Limb (tissue), 2 donors: ENCODE measurements around the gene ATP5IF1.

Experiments
- DNase-seq, 2 donors: peaks; one replicate each; pipeline ENCODE4 v3.0.0-alpha.2; 2016; ENCODE audit errors: extremely low spot score in 2 of 2

Gene ATP5IF1

GRCh38 chr1:28265577-28265976 is 29.7 kb downstream of the ATP5IF1 start:
- no peak for DNase-seq

GRCh38 chr1:28266920-28267322 is 31.0 kb downstream of the ATP5IF1 start:
- no peak for DNase-seq

GRCh38 chr1:28267633-28268032 is 31.7 kb downstream of the ATP5IF1 start:
- no peak for DNase-seq

- DNase-seq: no peak
These were observed 33.6 kb downstream of the ATP5IF1 start for GRCh38 chr1:28269529-28269928.

GRCh38 chr1:28272215-28272852 is 36.4 kb downstream of the ATP5IF1 start:
- DNase-seq: no peak

- no peak for DNase-seq
These were observed 37.4 kb downstream of the ATP5IF1 start for GRCh38 chr1:28273216-28273860.

GRCh38 chr1:28278763-28279162 is 42.8 kb downstream of the ATP5IF1 start:
- DNase-seq: no peak

GRCh38 chr1:28279721-28280120 is 43.8 kb downstream of the ATP5IF1 start:
- DNase-seq: no peak

- DNase-seq: no peak
These were observed 44.6 kb downstream of the ATP5IF1 start for GRCh38 chr1:28280501-28280900.

- no peak for DNase-seq
These were observed 45.1 kb downstream of the ATP5IF1 start for GRCh38 chr1:28280977-28281381.

GRCh38 chr1:28281608-28282425 is 45.9 kb downstream of the ATP5IF1 start:
- DNase-seq: no peak

GRCh38 chr1:28282426-28283407 is 46.8 kb downstream of the ATP5IF1 start:
- no peak for DNase-seq

GRCh38 chr1:28286111-28286510 is 50.2 kb downstream of the ATP5IF1 start:
- no peak for DNase-seq
